Loucy (cell line): Measurements from ENCODE around the gene SELENOI.
A peak's percentile ranks its signal among the peaks of the same experiment; 100 is the strongest.

Experiments used
- H2AFZ ChIP-seq: fragments of 200-600 bp; sonication (generic); 2 replicates; pipeline ENCODE4 v1.6.0; 2016; ENCODE audit warnings: antibody characterized with exemption, mild to moderate bottlenecking, low read length, moderate library complexity
- H3F3A ChIP-seq: fragments of 200-600 bp; 2 replicates; pipeline ENCODE4 v1.6.0; 2016; ENCODE audit warnings: antibody characterized with exemption, low read depth, mild to moderate bottlenecking
- H3K27me3 ChIP-seq: fragments of 200-600 bp; sonication (generic); 2 replicates; pipeline ENCODE4 v1.6.1; 2014; ENCODE audit warnings: low read length, mild to moderate bottlenecking; ENCODE audit not compliant: insufficient read depth, poor library complexity, severe bottlenecking
- H3K36me3 ChIP-seq: fragments of 200-600 bp; sonication (generic); 2 replicates; pipeline ENCODE4 v1.6.1; 2016; ENCODE audit warnings: low read length; ENCODE audit not compliant: insufficient read depth
- H3K4me1 ChIP-seq: fragments of 200-600 bp; sonication (generic); 2 replicates; pipeline ENCODE4 v1.5.1; 2014; ENCODE audit warnings: low read length, mild to moderate bottlenecking; ENCODE audit not compliant: insufficient read depth, poor library complexity, severe bottlenecking
- H3K4me2 ChIP-seq: fragments of 200-600 bp; sonication (generic); 2 replicates; pipeline ENCODE4 v1.6.0; 2014; ENCODE audit warnings: antibody characterized with exemption, low read length, low read depth, mild to moderate bottlenecking; ENCODE audit not compliant: poor library complexity, severe bottlenecking
- H3K4me3 ChIP-seq: fragments of 200-600 bp; sonication (generic); 2 replicates; pipeline ENCODE4 v1.5.1; 2014; ENCODE audit warnings: low read length, mild to moderate bottlenecking, mixed read lengths; ENCODE audit not compliant: poor library complexity, severe bottlenecking
- H3K79me2 ChIP-seq: fragments of 200-600 bp; sonication (generic); 2 replicates; pipeline ENCODE4 v1.6.1; 2014; ENCODE audit warnings: low read length; ENCODE audit not compliant: insufficient read depth
- H3K9ac ChIP-seq: fragments of 200-600 bp; sonication (generic); 2 replicates; pipeline ENCODE4 v1.6.0; 2014; ENCODE audit warnings: mild to moderate bottlenecking, low read depth, low read length, moderate library complexity; ENCODE audit not compliant: poor library complexity, severe bottlenecking
- H3K9me2 ChIP-seq: fragments of 200-600 bp; sonication (generic); replicated peaks from 2 replicates; pipeline ENCODE4 v1.6.1; 2016; ENCODE audit warnings: low read depth, low read length, mixed read lengths
- H3K9me3 ChIP-seq: fragments of 200-600 bp; sonication (generic); 2 replicates; pipeline ENCODE4 v1.6.1; 2014; ENCODE audit warnings: mild to moderate bottlenecking, antibody characterized with exemption, low read length, low read depth; ENCODE audit not compliant: insufficient read depth
- H4K20me1 ChIP-seq: fragments of 200-600 bp; sonication (generic); 2 replicates; pipeline ENCODE4 v1.6.0; 2014; ENCODE audit warnings: antibody characterized with exemption, low read length, mild to moderate bottlenecking; ENCODE audit not compliant: insufficient read depth, poor library complexity, severe bottlenecking
- CTCF ChIP-seq: fragments of 200-600 bp; sonication (generic); conservative IDR thresholded peaks from 2 replicates; pipeline ENCODE4 v1.5.1; 2014; ENCODE audit warnings: mild to moderate bottlenecking, antibody characterized with exemption, low read length
- EZH2phosphoT487 ChIP-seq: fragments of 200-600 bp; IDR thresholded peaks from 2 replicates; pipeline ENCODE4 v1.6.1; 2018; ENCODE audit warnings: antibody characterized with exemption, mild to moderate bottlenecking, moderate library complexity, borderline replicate concordance

The SELENOI gene

DNA sequence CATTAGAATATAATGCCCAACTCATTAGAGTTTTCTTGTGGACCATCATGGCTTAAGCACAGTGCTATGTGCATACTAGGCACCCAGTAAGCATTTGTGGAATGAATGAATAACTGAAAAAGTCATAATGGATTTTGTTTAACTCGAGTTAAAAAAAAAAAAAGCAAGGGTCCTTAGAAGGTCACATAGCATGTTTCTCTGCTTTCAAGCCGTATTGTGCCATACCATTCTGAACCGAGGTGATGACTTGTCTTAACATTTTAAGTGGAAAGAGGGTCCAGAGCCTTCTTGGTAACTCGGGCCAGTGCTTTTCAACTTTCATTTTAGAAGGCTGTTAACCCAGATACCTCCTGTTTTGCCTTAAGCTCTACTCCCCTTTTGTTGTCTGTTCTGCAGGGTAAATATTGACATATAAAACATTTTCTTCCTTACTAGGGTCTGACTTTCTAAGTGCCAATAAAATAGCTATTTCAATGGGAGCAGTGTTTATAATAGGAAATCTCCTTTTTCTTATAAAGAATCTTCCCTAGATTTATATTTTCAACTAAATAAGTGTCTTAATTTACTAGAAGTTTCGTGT lies 1.4 kb downstream of the SELENOI start:
- H4K20me1 ChIP-seq: peaks cover 51% of the 10 kb centered on the region
- TF ChIP-seq CTCF: no peak
- no peak for TF ChIP-seq EZH2phosphoT487

GRCh38 chr2:26349690-26350089 lies 3.7 kb downstream of the SELENOI start:
- H3K79me2 ChIP-seq: peaks cover 93% of the 10 kb centered on the region
- H3K9me3 ChIP-seq: no peaks in the 10 kb centered on the region
- peak overlapping the region; percentile 33 for H3K4me3 ChIP-seq
- peaks cover 49% of the 10 kb centered on the region for H3K4me1 ChIP-seq
- no peak overlapping the region for H3K9ac ChIP-seq
- peak overlapping the region; percentile 43 for H3K4me2 ChIP-seq
- no peaks in the 10 kb centered on the region for H3K9me2 ChIP-seq
- no peaks in the 10 kb centered on the region for H3K36me3 ChIP-seq
- H3F3A ChIP-seq: no peaks in the 10 kb centered on the region
- H4K20me1 ChIP-seq: peaks cover 58% of the 10 kb centered on the region
- no peak overlapping the region for H2AFZ ChIP-seq
- TF ChIP-seq CTCF (no peak), EZH2phosphoT487 (no peak)
- no peaks in the 10 kb centered on the region for H3K27me3 ChIP-seq

More for the DNA sequence above, 1.4 kb downstream of the SELENOI start:
- Histone ChIP-seq H3F3A (no peaks in the 10 kb centered on the region), H3K9me3 (no peaks in the 10 kb centered on the region), H3K9me2 (no peaks in the 10 kb centered on the region), H3K4me1 (peaks cover 48% of the 10 kb centered on the region), H3K4me2 (peak overlapping the region; percentile 91), H3K36me3 (no peaks in the 10 kb centered on the region), H3K9ac (peak overlapping the region; percentile 86), H2AFZ (0 out of 2 replicates have a peak overlapping the region, but pooled peaks have one; percentile 3), H3K79me2 (peaks cover 81% of the 10 kb centered on the region), H3K4me3 (peak overlapping the region; percentile 91), H3K27me3 (no peaks in the 10 kb centered on the region)

DNA sequence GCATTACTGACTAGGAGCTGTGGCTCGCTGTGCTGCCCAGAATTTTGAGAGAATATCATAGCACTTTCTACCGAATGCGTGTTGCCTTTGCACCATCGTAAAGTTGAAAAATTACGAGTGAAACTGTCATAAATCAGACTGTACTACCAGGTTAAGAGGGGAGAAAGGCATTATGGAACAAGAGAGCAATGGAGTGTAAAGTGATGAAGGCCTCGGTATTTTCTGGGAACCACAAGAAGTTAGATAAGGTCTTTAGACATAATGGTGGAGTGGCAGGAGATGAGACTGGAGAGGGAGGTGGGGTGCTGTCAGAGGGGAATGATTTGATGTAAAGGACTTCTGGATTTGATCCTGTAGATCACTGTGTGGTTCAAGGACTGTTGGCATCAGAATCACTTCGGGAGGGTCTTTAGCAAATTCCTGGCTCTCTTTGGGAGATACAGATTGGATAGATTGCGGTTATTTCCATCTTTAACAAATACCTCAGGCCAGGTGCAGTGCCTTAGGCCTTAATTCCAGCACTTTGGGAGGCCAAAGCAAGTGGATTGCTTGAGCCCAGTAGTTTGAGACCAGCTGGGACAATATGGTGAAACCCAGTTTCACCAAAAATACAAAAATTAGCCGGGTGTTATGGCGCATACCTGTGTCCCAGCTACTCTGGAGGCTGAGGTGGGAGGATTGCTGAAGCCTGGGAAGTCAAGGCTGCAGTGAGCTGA lies 5.6 kb downstream of the SELENOI start:
- no peak overlapping the region for H3K4me3 ChIP-seq
- H3K27me3 ChIP-seq: no peaks in the 10 kb centered on the region
- peak overlapping the region; percentile 43 for H3K4me2 ChIP-seq
- H3K79me2 ChIP-seq: peaks cover 99% of the 10 kb centered on the region
- H3K36me3 ChIP-seq: no peaks in the 10 kb centered on the region
- H3K4me1 ChIP-seq: peaks cover 51% of the 10 kb centered on the region
- no peaks in the 10 kb centered on the region for H3F3A ChIP-seq
- TF ChIP-seq CTCF (no peak), EZH2phosphoT487 (no peak)
- H2AFZ ChIP-seq: no peak overlapping the region
- H3K9me2 ChIP-seq: no peaks in the 10 kb centered on the region
- H3K9ac ChIP-seq: no peak overlapping the region
- peaks cover 69% of the 10 kb centered on the region for H4K20me1 ChIP-seq
- H3K9me3 ChIP-seq: no peaks in the 10 kb centered on the region
